B cell (primary cell): Measurements from ENCODE around the gene MED27. TPM values are rescaled to one million over a fixed set of nuclear protein-coding genes. Genes with fewer than 3 reads are reported as not detected.

Source experiments
- ATAC-seq: fragments of 200-7000 bp; cut with Tn5 transposase; one replicate; pipeline ENCODE4 v1.10.0; 2021; ENCODE audit warnings: low read depth, mild to moderate bottlenecking, moderate number of reproducible peaks, moderate library complexity
- CTCF ChIA-PET: fragments of 350-600 bp; sonication (Branson Sonifier 250); formaldehyde crosslinking; loops from one replicate; lab custom pipeline; 2021; ENCODE audit warnings: antibody characterized with exemption, inconsistent platforms; lab: Charles Lee
- POLR2A ChIA-PET: fragments of 350-600 bp; sonication (Branson Sonifier 250); formaldehyde crosslinking; loops from one replicate; lab custom pipeline; 2021; ENCODE audit warnings: antibody characterized with exemption; lab: Charles Lee
- DNase-seq: peaks from one replicate; pipeline ENCODE4 v3.0.0; 2013
- H2AFZ ChIP-seq: 2 replicates; pipeline ENCODE4 v1.6.1; 2012; ENCODE audit warnings: mild to moderate bottlenecking, low read depth, low read length; ENCODE audit not compliant: insufficient read depth, poor library complexity, severe bottlenecking
- H3K27ac ChIP-seq, 2 donors: 1 replicate in 1 of 2; 2 replicates in 1 of 2; pipeline ENCODE4 v1.5.1; 2012 to 2013; ENCODE audit warnings: low read length in 2 of 2, mild to moderate bottlenecking in 2 of 2, moderate library complexity in 1 of 2
- H3K27me3 ChIP-seq, 4 experiments: fragments of 200-600 bp in 1 of 4; sonication (generic) in 1 of 4; replicated peaks in 1 of 4; 1 replicate in 2 of 4; 2 replicates in 2 of 4; pipeline versions ENCODE4 v1.6.1 to v1.7.0; 2013 to 2016; ENCODE audit warnings: low read length in 3 of 4, mild to moderate bottlenecking in 2 of 4, mixed read lengths in 1 of 4, moderate library complexity in 1 of 4; ENCODE audit not compliant: insufficient read depth in 4 of 4, control insufficient read depth in 3 of 4; ENCODE audit errors: control extremely low read depth in 1 of 4
- H3K36me3 ChIP-seq, 2 experiments: replicated peaks in 1 of 2; 1 replicate in 1 of 2; 2 replicates in 1 of 2; pipeline versions ENCODE4 v1.6.1 to v1.7.1; 2013; ENCODE audit warnings: low read length in 1 of 2; ENCODE audit not compliant: insufficient read depth in 2 of 2, control insufficient read depth in 1 of 2; ENCODE audit errors: control extremely low read depth in 1 of 2, extremely low read depth in 1 of 2
- H3K4me1 ChIP-seq, 2 donors: fragments of 200-600 bp in 1 of 2; sonication (generic) in 1 of 2; 1 replicate in 1 of 2; 2 replicates in 1 of 2; pipeline versions ENCODE4 v1.5.1 to v1.6.1; 2013 to 2017; ENCODE audit warnings: low read length in 2 of 2; ENCODE audit not compliant: control insufficient read depth in 2 of 2, insufficient read depth in 2 of 2
- H3K4me2 ChIP-seq: replicated peaks from 2 replicates; pipeline ENCODE3; 2012; ENCODE audit warnings: mild to moderate bottlenecking, low read depth, low read length; ENCODE audit not compliant: poor library complexity, severe bottlenecking
- H3K4me3 ChIP-seq, 5 experiments: fragments of 200-600 bp in 1 of 5; sonication (generic) in 1 of 5; 1 replicate in 3 of 5; 2 replicates in 2 of 5; pipeline versions ENCODE4 v1.5.1 to v1.7.0; 2011 to 2016; ENCODE audit warnings: low read length in 4 of 5, mild to moderate bottlenecking in 4 of 5, low read depth in 2 of 5, control low read depth in 1 of 5, moderate library complexity in 1 of 5; ENCODE audit not compliant: insufficient read depth in 1 of 5; ENCODE audit errors: control extremely low read depth in 1 of 5, extremely low read depth in 1 of 5
- H3K79me2 ChIP-seq: fragments of 200-600 bp; sonication (generic); one replicate; pipeline ENCODE4 v1.6.0; 2016; ENCODE audit warnings: low read length; ENCODE audit not compliant: control insufficient read depth, insufficient read depth
- H3K9ac ChIP-seq: fragments of 200-600 bp; sonication (generic); 2 replicates; pipeline ENCODE4 v1.6.1; 2017; ENCODE audit warnings: mild to moderate bottlenecking, low read length, moderate library complexity
- H3K9me3 ChIP-seq, 3 donors: one replicate each; pipeline versions ENCODE4 v1.6.1 to v1.7.1; 2013; ENCODE audit warnings: low read length in 2 of 3; ENCODE audit not compliant: control insufficient read depth in 2 of 3, insufficient read depth in 1 of 3; ENCODE audit errors: control extremely low read depth in 1 of 3
- H4K20me1 ChIP-seq: 2 replicates; pipeline ENCODE4 v1.6.0; 2012; ENCODE audit warnings: mild to moderate bottlenecking, low read length; ENCODE audit not compliant: insufficient read depth, control insufficient read depth, poor library complexity, severe bottlenecking
- H3K27ac Mint-ChIP-seq: one replicate; pipeline ENCODE4 v1.8.0; 2021; ENCODE audit warnings: mixed read lengths
- H3K27me3 Mint-ChIP-seq: one replicate; pipeline ENCODE4 v1.8.0; 2021; ENCODE audit warnings: mixed read lengths
- H3K4me1 Mint-ChIP-seq: one replicate; pipeline ENCODE4 v1.8.0; 2021; ENCODE audit warnings: mixed read lengths
- H3K4me3 Mint-ChIP-seq: one replicate; pipeline ENCODE4 v1.8.0; 2021; ENCODE audit warnings: mixed read lengths
- H3K9me3 Mint-ChIP-seq: one replicate; pipeline ENCODE4 v1.8.0; 2022; ENCODE audit warnings: mixed read lengths; ENCODE audit not compliant: insufficient read depth
- EZH2 ChIP-seq: IDR thresholded peaks from 2 replicates; pipeline ENCODE4 v1.6.1; 2012; ENCODE audit warnings: borderline replicate concordance, low read depth, mild to moderate bottlenecking, moderate library complexity, low read length; ENCODE audit not compliant: insufficient read depth, poor library complexity, severe bottlenecking
- WGBS: methylation state at CpG from one replicate; pipeline ENCODE4 v1.1.5; 2013; ENCODE audit warnings: missing lambda C conversion rate; ENCODE audit not compliant: insufficient coverage; 5-methylcytosine and 5-hydroxymethylcytosine counted together
- intact Hi-C: fragments of 100-400 bp; cut with micrococcal nuclease; formaldehyde crosslinking; loops from one replicate; pipeline ENCODE4 v1.10.0; 2022
- polyA plus RNA-seq: library from polyadenylated mRNA; depleted of rRNA; stranded (reverse); fragments of >200 nt; gene quantifications from 2 replicates; pipeline ENCODE4 v1.2.3, GENCODE V29; 2012
- total RNA-seq, 2 donors: library from RNA; stranded (reverse); fragments of 120-200 nt in 1 of 2; gene quantifications; 1 replicate in 1 of 2; 2 replicates in 1 of 2; pipeline versions ENCODE4 v1.2.3 to v1.2.4, GENCODE V29; 2013 to 2022
- TF ChIP-seq, protein P1 (sequence below): fragments of 200-600 bp; IDR thresholded peaks from one replicate; pipeline ENCODE4 v1.8.0; 2022; ENCODE audit warnings: antibody characterized with exemption, mild to moderate bottlenecking

MED27 gene
- total and polyA plus RNA-seq, 2 donors (not counting 1 experiment from before 2014, with no cell fraction given), result 17.4 to 17.7 TPM

DNA sequence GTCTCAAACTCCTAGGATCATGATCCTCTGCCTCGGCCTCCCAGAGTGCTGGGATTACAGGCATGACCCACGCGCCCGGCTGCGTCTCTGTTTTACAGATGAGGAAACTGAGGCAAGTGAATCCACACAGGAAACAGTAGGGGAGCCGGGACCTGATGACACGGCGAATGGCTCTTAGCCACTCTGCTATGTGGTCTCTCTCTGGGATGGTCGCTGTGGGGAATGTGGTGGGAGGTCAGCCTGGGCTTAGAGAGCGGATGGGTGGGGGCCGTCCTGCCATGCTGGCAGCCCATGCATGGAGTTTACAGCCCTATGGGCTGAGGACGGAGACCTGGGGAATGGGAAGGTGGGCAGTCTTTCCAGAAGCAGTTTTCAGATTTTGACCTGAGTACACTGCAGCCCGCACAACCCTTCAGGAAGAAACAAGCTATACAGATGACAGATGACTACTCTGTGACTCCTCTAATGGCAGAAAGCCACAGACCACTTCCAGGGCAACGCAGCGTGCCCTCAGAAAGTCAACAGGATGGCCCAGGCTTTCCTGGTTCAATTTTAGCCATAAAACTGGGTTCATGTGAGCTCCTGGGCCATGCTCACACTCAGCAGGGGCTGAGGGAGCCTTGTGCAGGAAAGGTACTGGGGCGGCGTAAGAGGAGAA, 203.7 kb downstream of the MED27 start:
- H3K36me3 ChIP-seq, result peaks cover 2 to 4% of the 10 kb centered on the region in 2 experiments
- no peak overlapping the region for H3K4me3 ChIP-seq
- DNase-seq (no peak), ATAC-seq (no peak)
- ChIA-PET CTCF (no interaction called here), POLR2A (no interaction called here)
- Mint-ChIP-seq H3K27ac (no peak overlapping the region), H3K4me3 (no peak overlapping the region), H3K9me3 (no peaks in the 10 kb centered on the region), H3K4me1 (no peaks in the 10 kb centered on the region), H3K27me3 (no peaks in the 10 kb centered on the region)
- no peaks in the 10 kb centered on the region for H3K4me1 ChIP-seq
- no peak overlapping the region for H3K9ac ChIP-seq
- intact Hi-C loops, result no loop called here
- no peak overlapping the region for H2AFZ ChIP-seq
- H4K20me1 ChIP-seq, result no peaks in the 10 kb centered on the region
- H3K79me2 ChIP-seq, result no peaks in the 10 kb centered on the region
- no peak overlapping the region for H3K27ac ChIP-seq
- 84% methylated on average over 17 of the region's 17 CpGs for WGBS
- H3K4me2 ChIP-seq, result no peak overlapping the region
- H3K9me3 ChIP-seq, result no peaks in the 10 kb centered on the region
- no peak for TF ChIP-seq EZH2
- TF ChIP-seq, protein P1, sequence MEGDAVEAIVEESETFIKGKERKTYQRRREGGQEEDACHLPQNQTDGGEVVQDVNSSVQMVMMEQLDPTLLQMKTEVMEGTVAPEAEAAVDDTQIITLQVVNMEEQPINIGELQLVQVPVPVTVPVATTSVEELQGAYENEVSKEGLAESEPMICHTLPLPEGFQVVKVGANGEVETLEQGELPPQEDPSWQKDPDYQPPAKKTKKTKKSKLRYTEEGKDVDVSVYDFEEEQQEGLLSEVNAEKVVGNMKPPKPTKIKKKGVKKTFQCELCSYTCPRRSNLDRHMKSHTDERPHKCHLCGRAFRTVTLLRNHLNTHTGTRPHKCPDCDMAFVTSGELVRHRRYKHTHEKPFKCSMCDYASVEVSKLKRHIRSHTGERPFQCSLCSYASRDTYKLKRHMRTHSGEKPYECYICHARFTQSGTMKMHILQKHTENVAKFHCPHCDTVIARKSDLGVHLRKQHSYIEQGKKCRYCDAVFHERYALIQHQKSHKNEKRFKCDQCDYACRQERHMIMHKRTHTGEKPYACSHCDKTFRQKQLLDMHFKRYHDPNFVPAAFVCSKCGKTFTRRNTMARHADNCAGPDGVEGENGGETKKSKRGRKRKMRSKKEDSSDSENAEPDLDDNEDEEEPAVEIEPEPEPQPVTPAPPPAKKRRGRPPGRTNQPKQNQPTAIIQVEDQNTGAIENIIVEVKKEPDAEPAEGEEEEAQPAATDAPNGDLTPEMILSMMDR, result no peak
- H3K27me3 ChIP-seq, result no peaks in the 10 kb centered on the region

DNA sequence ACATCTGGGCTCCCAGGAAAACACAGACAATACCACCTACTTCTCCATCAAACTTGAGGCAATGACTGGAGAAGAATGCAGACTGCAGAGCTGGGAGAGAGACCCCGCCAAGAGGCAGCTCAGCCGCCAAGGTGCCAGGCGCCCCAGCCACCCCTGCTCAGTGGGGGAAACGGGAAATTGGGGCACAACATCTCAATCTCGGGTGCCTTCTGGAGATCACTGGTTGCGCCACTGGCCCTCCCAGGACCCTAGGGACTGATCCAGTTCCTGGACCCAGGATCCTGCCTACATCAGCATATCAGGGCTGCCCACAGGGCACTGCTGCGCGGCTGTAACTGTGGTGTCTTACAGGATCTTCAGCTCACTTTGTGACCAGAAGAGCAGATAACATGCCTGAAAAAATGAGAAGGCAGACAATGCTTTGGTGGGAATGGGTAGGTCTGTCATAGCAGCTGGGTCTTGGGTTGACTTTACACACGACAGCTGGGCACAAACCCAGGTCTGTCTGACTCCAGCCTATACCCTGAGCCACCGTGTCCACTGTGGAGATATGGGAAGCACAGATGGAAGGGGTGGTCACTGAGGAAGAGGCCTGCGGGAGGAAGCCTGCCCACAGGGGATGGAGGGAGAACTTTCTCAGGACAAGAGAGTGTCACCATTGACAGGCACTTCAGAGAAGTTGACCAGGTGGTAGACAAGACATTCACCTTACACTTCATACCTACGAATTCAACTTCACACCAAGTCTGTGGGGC, 204.6 kb downstream of the MED27 start:
- POLR2A ChIA-PET, result no interaction called here

More for the DNA sequence above, 204.6 kb downstream of the MED27 start:
- TF ChIP-seq EZH2, result no peak
- TF ChIP-seq, protein P1, result no peak
- no peak overlapping the region for H2AFZ ChIP-seq
- CTCF ChIA-PET, result no interaction called here
- H3K4me1 Mint-ChIP-seq, result no peaks in the 10 kb centered on the region
- no peaks in the 10 kb centered on the region for H3K79me2 ChIP-seq
- no peak overlapping the region for H3K27ac ChIP-seq
- H3K27ac Mint-ChIP-seq, result no peak overlapping the region
- no peaks in the 10 kb centered on the region for H3K4me1 ChIP-seq
- H3K36me3 ChIP-seq, result peaks cover 0 to 4% of the 10 kb centered on the region in 2 experiments
- no peak overlapping the region for H3K4me3 Mint-ChIP-seq
- H3K9ac ChIP-seq, result no peak overlapping the region
- DNase-seq (no peak), ATAC-seq (no peak)
- no peak overlapping the region for H3K4me3 ChIP-seq
- H3K27me3 ChIP-seq, result no peaks in the 10 kb centered on the region
- no peaks in the 10 kb centered on the region for H3K9me3 ChIP-seq
- H4K20me1 ChIP-seq, result no peaks in the 10 kb centered on the region
- intact Hi-C loops, result no loop called here
- H3K27me3 Mint-ChIP-seq, result no peaks in the 10 kb centered on the region
- no peaks in the 10 kb centered on the region for H3K9me3 Mint-ChIP-seq
- H3K4me2 ChIP-seq, result no peak overlapping the region
- 96% methylated on average over 11 of the region's 12 CpGs for WGBS
